SK-N-SH treated with all-trans-retinoic acid at 6 μM for 48 hours (cell line): ENCODE measurements around the gene OR1K1.
"Not testable (repeated sequence)": the region's sequence is repeated elsewhere in the genome, so short reads cannot be mapped to it uniquely, and the experiment has no call there.

ENCODE experiments used
- ATAC-seq: fragments of 200-7000 bp; cut with Tn5 transposase; 3 replicates; pipeline ENCODE4 v1.9.1; 2020; ENCODE audit warnings: mild to moderate bottlenecking, moderate library complexity
- ARNTL ChIP-seq: fragments of 450-650 bp; formaldehyde crosslinking; IDR thresholded peaks from 2 replicates; pipeline ENCODE4 v1.5.0; 2020; ENCODE audit warnings: low read depth, mild to moderate bottlenecking, moderate library complexity, borderline replicate concordance
- BACH2 ChIP-seq: fragments of 250-450 bp; sonication (Bioruptor Pico); IDR thresholded peaks from 2 replicates; pipeline ENCODE4 v1.9.0; 2021; ENCODE audit warnings: mild to moderate bottlenecking, borderline replicate concordance
- CREB5 ChIP-seq: fragments of 250-450 bp; sonication (Bioruptor Pico); IDR thresholded peaks from 2 replicates; pipeline ENCODE4 v1.5.1; 2020; ENCODE audit warnings: low read depth, mild to moderate bottlenecking, moderate library complexity
- CSDC2 ChIP-seq: fragments of 250-450 bp; sonication (Bioruptor Pico); IDR thresholded peaks from 2 replicates; pipeline ENCODE4 v1.5.0; 2020; ENCODE audit warnings: mild to moderate bottlenecking, moderate library complexity
- ESRRG ChIP-seq: fragments of 250-450 bp; sonication (Bioruptor Pico); IDR thresholded peaks from 2 replicates; pipeline ENCODE4 v1.6.1; 2021; ENCODE audit warnings: mild to moderate bottlenecking
- GLIS3 ChIP-seq: fragments of 250-450 bp; sonication (Bioruptor Pico); IDR thresholded peaks from 2 replicates; pipeline ENCODE4 v1.5.0; 2020; ENCODE audit warnings: mild to moderate bottlenecking, moderate library complexity
- ISL1 ChIP-seq: fragments of 250-450 bp; sonication (Bioruptor Pico); IDR thresholded peaks from 2 replicates; pipeline ENCODE4 v2.1.2; 2022; ENCODE audit warnings: mild to moderate bottlenecking, moderate library complexity
- OSR1 ChIP-seq: fragments of 250-450 bp; sonication (Bioruptor Pico); IDR thresholded peaks from 2 replicates; pipeline ENCODE4 v1.8.0; 2022; ENCODE audit warnings: moderate library complexity, mild to moderate bottlenecking, inconsistent platforms
- PATZ1 ChIP-seq: fragments of 250-450 bp; sonication (Bioruptor Pico); IDR thresholded peaks from 2 replicates; pipeline ENCODE4 v1.8.0; 2020; ENCODE audit warnings: mild to moderate bottlenecking, moderate library complexity, borderline replicate concordance
- POU6F1 ChIP-seq: fragments of 250-450 bp; sonication (Bioruptor Pico); IDR thresholded peaks from 2 replicates; pipeline ENCODE4 v1.8.0; 2021; ENCODE audit warnings: low read depth, mild to moderate bottlenecking, moderate library complexity, borderline replicate concordance
- PPARA ChIP-seq: fragments of 250-450 bp; sonication (Bioruptor Pico); IDR thresholded peaks from 2 replicates; pipeline ENCODE4 v1.5.0; 2020; ENCODE audit warnings: mild to moderate bottlenecking, borderline replicate concordance
- RARB ChIP-seq: fragments of 250-450 bp; sonication (Bioruptor Pico); IDR thresholded peaks from 2 replicates; pipeline ENCODE4 v1.8.0; 2021; ENCODE audit warnings: mild to moderate bottlenecking, moderate library complexity
- SNAI2 ChIP-seq: fragments of 250-450 bp; sonication (Bioruptor Pico); IDR thresholded peaks from 2 replicates; pipeline ENCODE4 v1.5.0; 2020; ENCODE audit warnings: mild to moderate bottlenecking, moderate library complexity
- TCF4 ChIP-seq: fragments of 250-450 bp; sonication (Bioruptor Pico); IDR thresholded peaks from 2 replicates; pipeline ENCODE4 v1.8.0; 2021; ENCODE audit warnings: mild to moderate bottlenecking, moderate library complexity, borderline replicate concordance
- TSHZ2 ChIP-seq: fragments of 250-450 bp; sonication (Bioruptor Pico); IDR thresholded peaks from 2 replicates; pipeline ENCODE4 v1.5.0; 2020; ENCODE audit warnings: mild to moderate bottlenecking, moderate library complexity
- ZFP3 ChIP-seq: fragments of 250-450 bp; sonication (Bioruptor Pico); IDR thresholded peaks from 2 replicates; pipeline ENCODE4 v1.5.0; 2020; ENCODE audit warnings: mild to moderate bottlenecking, moderate library complexity
- ZFP30 ChIP-seq: fragments of 450-650 bp; formaldehyde crosslinking; IDR thresholded peaks from 2 replicates; pipeline ENCODE4 v1.5.0; 2022; ENCODE audit warnings: mild to moderate bottlenecking, moderate library complexity
- ZNF70 ChIP-seq: fragments of 450-650 bp; formaldehyde crosslinking; IDR thresholded peaks from 2 replicates; pipeline ENCODE4 v1.5.0; 2020; ENCODE audit warnings: mild to moderate bottlenecking, moderate library complexity
- ZNF8 ChIP-seq: fragments of 450-650 bp; formaldehyde crosslinking; IDR thresholded peaks from 2 replicates; pipeline ENCODE4 v1.5.0; 2020; ENCODE audit warnings: mild to moderate bottlenecking, moderate library complexity

The OR1K1 gene

GRCh38 chr9:122827761-122828093 lies 27.8 kb downstream of the OR1K1 start:
- peak; percentile 59 for ATAC-seq
- TF ChIP-seq ISL1 (no peak), RARB (CRISPR knock-in tag) (no peak), POU6F1 (no peak), SNAI2 (no peak), ARNTL (CRISPR knock-in tag) (no peak), GLIS3 (CRISPR knock-in tag) (no peak), ZNF8 (no peak), PATZ1 (CRISPR knock-in tag) (no peak), ZFP30 (CRISPR knock-in tag) (no peak), ZNF70 (CRISPR knock-in tag) (no peak), BACH2 (CRISPR knock-in tag) (no peak)

- not testable (repeated sequence) for ATAC-seq
Measured at GRCh38 chr9:122828965-122829284, 29.0 kb downstream of the OR1K1 start.

GRCh38 chr9:122832194-122832593 lies 32.3 kb downstream of the OR1K1 start:
- ATAC-seq: no peak

GRCh38 chr9:122835313-122835731 lies 35.4 kb downstream of the OR1K1 start:
- peak; percentile 66 for ATAC-seq
- TF ChIP-seq TCF4 (no peak), ISL1 (no peak), CREB5 (no peak), ZNF8 (no peak), GLIS3 (CRISPR knock-in tag) (no peak), ARNTL (CRISPR knock-in tag) (no peak), ZFP3 (CRISPR knock-in tag) (no peak), PATZ1 (CRISPR knock-in tag) (no peak), ZFP30 (CRISPR knock-in tag) (no peak), ZNF70 (CRISPR knock-in tag) (no peak), TSHZ2 (CRISPR knock-in tag) (no peak)
- TF ChIP-seq, all 23 proteins: peak for 0

More at GRCh38 chr9:122832194-122832593, 32.3 kb downstream of the OR1K1 start:
- TF ChIP-seq SNAI2: no peak
- no peak for TF ChIP-seq ISL1
- no peak for TF ChIP-seq ESRRG (CRISPR knock-in tag)

- TF ChIP-seq GLIS3 (CRISPR knock-in tag) (no peak), PPARA (no peak), OSR1 (CRISPR knock-in tag) (no peak), CSDC2 (CRISPR knock-in tag) (no peak), ARNTL (CRISPR knock-in tag) (no peak)
- no peak for ATAC-seq
Measured at GRCh38 chr9:122837266-122837850, 37.4 kb downstream of the OR1K1 start.

- ATAC-seq: not testable (repeated sequence)
Measured at GRCh38 chr9:122838441-122838840, 38.5 kb downstream of the OR1K1 start.
